Gastrocnemius medialis (tissue), 4 donors: ENCODE results near the gene GORAB. TPM values are rescaled to one million over a fixed set of nuclear protein-coding genes. Genes with fewer than 3 reads are reported as not detected.

Experiments
- ATAC-seq, 2 donors: fragments of 150-250 bp; one replicate each; pipeline ENCODE4 v1.9.1; 2016
- DNase-seq, 2 donors: peaks; one replicate each; pipeline ENCODE4 v3.0.0-alpha.2; 2019
- H3K27ac ChIP-seq, 4 donors: fragments of 200-600 bp; sonication (generic); 1 replicate in 1 of 4; 2 replicates in 3 of 4; pipeline ENCODE4 v1.5.1; 2016 to 2018; ENCODE audit warnings: mild to moderate bottlenecking in 2 of 4, moderate library complexity in 1 of 4
- H3K27me3 ChIP-seq, 3 donors: fragments of 200-600 bp; sonication (generic) in 2 of 3; 1 replicate in 1 of 3; 2 replicates in 2 of 3; pipeline versions ENCODE4 v1.5.1 to v1.6.0; 2016 to 2019; ENCODE audit warnings: mild to moderate bottlenecking in 1 of 3, moderate library complexity in 1 of 3
- H3K36me3 ChIP-seq, 2 donors: fragments of 200-600 bp; sonication (generic) in 1 of 2; one replicate each; pipeline ENCODE4 v1.5.1; 2017 to 2018
- H3K4me1 ChIP-seq, 2 donors: fragments of 200-600 bp; sonication (generic) in 1 of 2; one replicate each; pipeline ENCODE4 v1.5.1; 2016 to 2017; ENCODE audit warnings: mild to moderate bottlenecking in 2 of 2
- H3K4me3 ChIP-seq, 4 donors: fragments of 200-600 bp; sonication (generic) in 3 of 4; 1 replicate in 1 of 4; 2 replicates in 3 of 4; pipeline ENCODE4 v1.5.1; 2016 to 2019; ENCODE audit warnings: mild to moderate bottlenecking in 2 of 4
- H3K9me3 ChIP-seq, 3 donors: fragments of 200-600 bp; sonication (generic) in 2 of 3; 1 replicate in 1 of 3; 2 replicates in 2 of 3; pipeline ENCODE4 v1.5.1; 2016 to 2019
- CTCF ChIP-seq, 5 experiments: fragments of 450-650 bp in 3 of 5; fragments of 200-600 bp in 2 of 5; sonication (generic) in 2 of 5; IDR thresholded peaks in 4 of 5; conservative IDR thresholded peaks in 1 of 5; 1 replicate in 4 of 5; 2 replicates in 1 of 5; pipeline ENCODE4 v1.5.1; 2016 to 2019; ENCODE audit warnings: antibody characterized with exemption in 5 of 5, mild to moderate bottlenecking in 3 of 5, moderate library complexity in 3 of 5
- POLR2A ChIP-seq, 2 donors: fragments of 450-650 bp; IDR thresholded peaks; one replicate each; pipeline ENCODE4 v1.6.1; 2017; ENCODE audit warnings: antibody characterized with exemption in 2 of 2, mild to moderate bottlenecking in 2 of 2, moderate library complexity in 2 of 2
- in situ Hi-C, 4 donors: fragments of 200-750 bp; cut with MboI; loops; one replicate each; pipeline versions ENCODE4 v1.15.0 to v1.8.0; 2017; ENCODE audit warnings: low sequenced_read_pairs in 4 of 4
- intact Hi-C: fragments of 100-400 bp; cut with DNase I; formaldehyde crosslinking; loops from one replicate; pipeline ENCODE4 v1.15.1; 2023; ENCODE audit warnings: low total_unique reads
- total RNA-seq, 4 donors: library from RNA; depleted of rRNA; stranded (reverse); fragments of >200 nt; gene quantifications; one replicate each; pipeline versions ENCODE4 v1.1.0 to v1.2.3, GENCODE V29; 2016

Gene GORAB
- total RNA-seq, 4 donors from 2014 or later = 1.7 to 3.8 (median 2.3) TPM

GRCh38 chr1:170555370-170555769, 23.4 kb downstream of the GORAB start:
- peaks cover 0 to 5% (median 0%) of the 10 kb centered on the region in 3 donors for H3K9me3 ChIP-seq
- H3K4me1 ChIP-seq = peaks cover 0 to 5% of the 10 kb centered on the region in 2 donors
- no peak overlapping the region for H3K27ac ChIP-seq
- TF ChIP-seq CTCF (IDR thresholded peaks at IDR 0.05 in 4 of 5, conservative IDR thresholded peaks at IDR 0.05 in 1 of 5) = no peak
- intact Hi-C loops (no loop called here), in situ Hi-C loops (no loop called here)
- ATAC-seq (no peak), DNase-seq (no peak)
- H3K4me3 ChIP-seq = no peak overlapping the region
- H3K27me3 ChIP-seq = no peaks in the 10 kb centered on the region
- H3K36me3 ChIP-seq = peaks cover 0 to 26% of the 10 kb centered on the region in 2 donors

- in situ Hi-C loops = no loop called here
- H3K27ac ChIP-seq = no peak overlapping the region
- H3K9me3 ChIP-seq = peaks cover 0 to 10% (median 0%) of the 10 kb centered on the region in 3 donors
- DNase-seq (no peak), ATAC-seq (peak in 1 of 2 donors; percentile 36)
- H3K27me3 ChIP-seq = no peaks in the 10 kb centered on the region
- TF ChIP-seq CTCF (IDR thresholded peaks at IDR 0.05 in 4 of 5, conservative IDR thresholded peaks at IDR 0.05 in 1 of 5) (no peak), POLR2A (IDR thresholded peaks at IDR 0.05) (no peak)
- no peak overlapping the region for H3K4me3 ChIP-seq
- intact Hi-C loops = no loop called here
- H3K4me1 ChIP-seq = peaks cover 0 to 5% of the 10 kb centered on the region in 2 donors
- peaks cover 0 to 14% of the 10 kb centered on the region in 2 donors for H3K36me3 ChIP-seq
Observed at GRCh38 chr1:170556917-170557316, 25.0 kb downstream of the GORAB start.

- Histone ChIP-seq H3K4me1 (peaks cover 5% of the 10 kb centered on the region in 2 donors), H3K4me3 (no peak overlapping the region), H3K9me3 (peaks cover 0 to 10% (median 0%) of the 10 kb centered on the region in 3 donors), H3K27ac (no peak overlapping the region), H3K36me3 (peaks cover 0 to 5% of the 10 kb centered on the region in 2 donors), H3K27me3 (no peaks in the 10 kb centered on the region)
- in situ Hi-C loops (no loop called here), intact Hi-C loops (no loop called here)
- DNase-seq (no peak), ATAC-seq (no peak)
- TF ChIP-seq CTCF (IDR thresholded peaks at IDR 0.05 in 4 of 5, conservative IDR thresholded peaks at IDR 0.05 in 1 of 5) (no peak), POLR2A (IDR thresholded peaks at IDR 0.05) (no peak)
Observed at GRCh38 chr1:170558731-170559130, 26.8 kb downstream of the GORAB start.

GRCh38 chr1:170559166-170559565, 27.2 kb downstream of the GORAB start:
- Histone ChIP-seq H3K27ac (no peak overlapping the region), H3K4me1 (peaks cover 5% of the 10 kb centered on the region in 2 donors), H3K36me3 (peaks cover 0 to 2% of the 10 kb centered on the region in 2 donors), H3K9me3 (peaks cover 0 to 10% (median 0%) of the 10 kb centered on the region in 3 donors), H3K27me3 (no peaks in the 10 kb centered on the region), H3K4me3 (no peak overlapping the region)
- in situ Hi-C loops (no loop called here), intact Hi-C loops (no loop called here)
- DNase-seq (no peak), ATAC-seq (no peak)
- TF ChIP-seq POLR2A (IDR thresholded peaks at IDR 0.05) = no peak
- no peak for TF ChIP-seq CTCF (IDR thresholded peaks at IDR 0.05 in 4 of 5, conservative IDR thresholded peaks at IDR 0.05 in 1 of 5)

- in situ Hi-C loops = no loop called here
- TF ChIP-seq CTCF (IDR thresholded peaks at IDR 0.05 in 4 of 5, conservative IDR thresholded peaks at IDR 0.05 in 1 of 5) (no peak), POLR2A (IDR thresholded peaks at IDR 0.05) (no peak)
- DNase-seq = no peak
- ATAC-seq = no peak
- no peaks in the 10 kb centered on the region for H3K36me3 ChIP-seq
- H3K9me3 ChIP-seq = peaks cover 0 to 10% (median 0%) of the 10 kb centered on the region in 3 donors
- no peaks in the 10 kb centered on the region for H3K27me3 ChIP-seq
- peaks cover 5% of the 10 kb centered on the region in 2 donors for H3K4me1 ChIP-seq
- H3K4me3 ChIP-seq = no peak overlapping the region
- H3K27ac ChIP-seq = no peak overlapping the region
- intact Hi-C loops = no loop called here
Observed at GRCh38 chr1:170560681-170561285, 28.8 kb downstream of the GORAB start.
